Measurements from ENCODE around the gene TRPM2. TPM values are rescaled to one million over a fixed set of nuclear protein-coding genes. Genes with fewer than 3 reads are reported as not detected.

Gene TRPM2
- total and polyA plus RNA-seq, 2 experiments from 2014 or later = not detected

GRCh38 chr21:44350773-44351481, 2.5 kb upstream of the TRPM2 start:
- H3K4me3 ChIP-seq = no peak overlapping the region
- H3K27ac ChIP-seq = no peak overlapping the region
- no peaks in the 10 kb centered on the region for H3K36me3 ChIP-seq
- no peaks in the 10 kb centered on the region for H3K9me3 ChIP-seq (ENCODE audit: low read depth)
- DNase-seq (ENCODE audit: low read depth in 1 of 2, low spot score in 1 of 2) = no peak
- H3K27me3 ChIP-seq = no peaks in the 10 kb centered on the region
- TF ChIP-seq, protein P1, sequence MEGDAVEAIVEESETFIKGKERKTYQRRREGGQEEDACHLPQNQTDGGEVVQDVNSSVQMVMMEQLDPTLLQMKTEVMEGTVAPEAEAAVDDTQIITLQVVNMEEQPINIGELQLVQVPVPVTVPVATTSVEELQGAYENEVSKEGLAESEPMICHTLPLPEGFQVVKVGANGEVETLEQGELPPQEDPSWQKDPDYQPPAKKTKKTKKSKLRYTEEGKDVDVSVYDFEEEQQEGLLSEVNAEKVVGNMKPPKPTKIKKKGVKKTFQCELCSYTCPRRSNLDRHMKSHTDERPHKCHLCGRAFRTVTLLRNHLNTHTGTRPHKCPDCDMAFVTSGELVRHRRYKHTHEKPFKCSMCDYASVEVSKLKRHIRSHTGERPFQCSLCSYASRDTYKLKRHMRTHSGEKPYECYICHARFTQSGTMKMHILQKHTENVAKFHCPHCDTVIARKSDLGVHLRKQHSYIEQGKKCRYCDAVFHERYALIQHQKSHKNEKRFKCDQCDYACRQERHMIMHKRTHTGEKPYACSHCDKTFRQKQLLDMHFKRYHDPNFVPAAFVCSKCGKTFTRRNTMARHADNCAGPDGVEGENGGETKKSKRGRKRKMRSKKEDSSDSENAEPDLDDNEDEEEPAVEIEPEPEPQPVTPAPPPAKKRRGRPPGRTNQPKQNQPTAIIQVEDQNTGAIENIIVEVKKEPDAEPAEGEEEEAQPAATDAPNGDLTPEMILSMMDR (IDR thresholded peaks at IDR 0.05; ENCODE audit: low read depth, low read length) = no peak
- H3K4me1 ChIP-seq (ENCODE audit: low read depth) = no peaks in the 10 kb centered on the region

GRCh38 chr21:44351535-44352252, 1.7 kb upstream of the TRPM2 start:
- Histone ChIP-seq H3K27me3 (no peaks in the 10 kb centered on the region), H3K4me1 (ENCODE audit: low read depth) (no peaks in the 10 kb centered on the region), H3K36me3 (no peaks in the 10 kb centered on the region), H3K4me3 (no peak overlapping the region), H3K27ac (no peak overlapping the region), H3K9me3 (ENCODE audit: low read depth) (no peaks in the 10 kb centered on the region)
- no peak for DNase-seq (ENCODE audit: low read depth in 1 of 2, low spot score in 1 of 2)
- TF ChIP-seq, protein P1 (IDR thresholded peaks at IDR 0.05; ENCODE audit: low read depth, low read length) = no peak

- no peak for DNase-seq (ENCODE audit: low read depth in 1 of 2, low spot score in 1 of 2)
- H3K27me3 ChIP-seq = no peaks in the 10 kb centered on the region
- no peaks in the 10 kb centered on the region for H3K9me3 ChIP-seq (ENCODE audit: low read depth)
- H3K27ac ChIP-seq = no peak overlapping the region
- H3K4me3 ChIP-seq = no peak overlapping the region
- TF ChIP-seq, protein P1 (IDR thresholded peaks at IDR 0.05; ENCODE audit: low read depth, low read length) = no peak
- no peaks in the 10 kb centered on the region for H3K4me1 ChIP-seq (ENCODE audit: low read depth)
- no peaks in the 10 kb centered on the region for H3K36me3 ChIP-seq
Measured at GRCh38 chr21:44352253-44352860, 1.1 kb upstream of the TRPM2 start.

GRCh38 chr21:44354001-44354405, 582 bp downstream of the TRPM2 start:
- no peak for DNase-seq (ENCODE audit: low read depth in 1 of 2, low spot score in 1 of 2)
- Histone ChIP-seq H3K36me3 (no peaks in the 10 kb centered on the region), H3K4me1 (ENCODE audit: low read depth) (no peaks in the 10 kb centered on the region), H3K4me3 (no peak overlapping the region), H3K27ac (no peak overlapping the region), H3K9me3 (ENCODE audit: low read depth) (no peaks in the 10 kb centered on the region), H3K27me3 (no peaks in the 10 kb centered on the region)
- TF ChIP-seq, protein P1 (IDR thresholded peaks at IDR 0.05; ENCODE audit: low read depth, low read length) = no peak

DNA sequence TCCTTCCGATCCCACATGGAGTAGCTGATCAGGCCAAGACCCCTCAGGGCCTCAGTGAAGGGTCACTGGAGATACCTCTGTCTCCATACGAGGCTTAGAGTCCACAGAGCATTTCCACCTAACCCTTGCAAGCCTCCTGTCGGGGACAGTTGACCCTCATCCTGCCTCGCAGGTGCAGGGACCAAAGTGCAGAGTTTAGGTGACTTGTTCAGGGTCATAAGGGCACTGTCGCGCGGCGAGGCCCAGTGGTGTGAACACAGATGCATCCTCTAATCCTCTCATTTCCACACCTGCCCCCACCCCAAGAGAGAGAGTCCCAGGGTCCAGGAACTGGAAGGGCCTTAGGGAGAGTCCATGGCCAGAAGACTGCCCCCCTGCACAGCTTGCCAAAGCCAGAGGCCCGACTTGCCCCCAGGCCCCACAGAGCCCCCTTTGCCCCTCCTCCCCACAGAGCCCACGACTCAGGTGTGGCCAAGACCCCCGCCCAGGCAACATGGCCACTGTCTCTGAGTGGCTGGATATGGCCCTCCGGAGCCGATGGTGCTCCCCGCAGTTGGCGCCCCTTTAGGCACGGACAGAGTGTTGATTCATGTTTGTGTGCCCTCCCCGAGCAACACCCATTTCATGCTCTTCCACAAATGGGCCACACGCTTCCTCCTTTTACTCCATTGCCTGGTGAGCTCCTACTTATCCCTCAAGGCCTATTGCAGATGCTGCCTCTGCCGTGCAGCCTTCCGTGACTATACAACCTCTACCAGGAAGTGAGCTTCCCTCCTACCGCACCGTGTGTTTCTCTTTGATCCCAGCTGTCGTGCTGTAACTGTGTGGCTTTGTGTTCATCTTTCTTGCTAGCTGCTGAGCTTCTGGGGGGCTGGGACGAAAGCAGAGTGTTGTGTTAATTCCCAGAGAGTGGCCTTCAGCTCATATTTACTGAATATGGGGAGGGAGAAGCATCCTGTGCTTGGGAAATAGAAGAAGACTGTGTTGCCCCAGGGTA, 1.7 kb downstream of the TRPM2 start:
- no peak overlapping the region for H3K4me3 ChIP-seq
- no peak overlapping the region for H3K27ac ChIP-seq
- H3K4me1 ChIP-seq (ENCODE audit: low read depth) = no peaks in the 10 kb centered on the region
- H3K9me3 ChIP-seq (ENCODE audit: low read depth) = no peaks in the 10 kb centered on the region
- no peaks in the 10 kb centered on the region for H3K27me3 ChIP-seq
- no peaks in the 10 kb centered on the region for H3K36me3 ChIP-seq
- DNase-seq (ENCODE audit: low read depth in 1 of 2, low spot score in 1 of 2) = no peak
- TF ChIP-seq, protein P1 (IDR thresholded peaks at IDR 0.05; ENCODE audit: low read depth, low read length) = no peak
